Hepatocyte (in vitro differentiated cells): ENCODE measurements around the gene PRSS58.

ENCODE experiments used
- EZH2 ChIP-seq: fragments of 200-600 bp; sonication (generic); IDR thresholded peaks from 2 replicates; pipeline ENCODE4 v1.6.1; 2016; ENCODE audit warnings: antibody characterized with exemption, mild to moderate bottlenecking, borderline replicate concordance
- EZH2phosphoT487 ChIP-seq: fragments of 200-600 bp; sonication (generic); IDR thresholded peaks from one replicate; pipeline ENCODE4 v1.6.1; 2018; ENCODE audit warnings: antibody characterized with exemption, mild to moderate bottlenecking, low read depth, moderate library complexity; ENCODE audit not compliant: unreplicated experiment, severe bottlenecking
- TF ChIP-seq, protein P1 (sequence below): fragments of 200-600 bp; sonication (generic); IDR thresholded peaks from 2 replicates; pipeline ENCODE4 v1.5.1; 2016; ENCODE audit warnings: antibody characterized with exemption, mild to moderate bottlenecking; ENCODE audit not compliant: poor library complexity

DNA sequence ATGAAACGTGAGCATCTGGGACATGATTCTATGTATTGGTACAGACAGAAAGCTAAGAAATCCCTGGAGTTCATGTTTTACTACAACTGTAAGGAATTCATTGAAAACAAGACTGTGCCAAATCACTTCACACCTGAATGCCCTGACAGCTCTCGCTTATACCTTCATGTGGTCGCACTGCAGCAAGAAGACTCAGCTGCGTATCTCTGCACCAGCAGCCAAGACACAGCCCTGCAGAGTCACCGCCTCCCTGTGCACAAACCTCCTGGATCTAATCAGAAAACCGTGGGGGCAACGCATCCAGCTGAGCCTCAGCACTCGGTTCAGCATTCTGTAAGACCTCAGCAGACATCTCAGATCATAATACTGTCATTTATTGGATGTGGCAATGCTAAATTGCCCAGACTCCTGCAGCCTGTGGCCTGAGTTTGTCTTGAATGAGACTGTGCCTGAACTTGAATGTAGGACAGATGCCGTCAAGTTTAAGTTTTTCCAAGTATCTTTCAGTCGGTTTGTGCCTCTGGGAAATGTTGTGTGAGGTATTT, 41.5 kb upstream of the PRSS58 start:
- TF ChIP-seq, protein P1, sequence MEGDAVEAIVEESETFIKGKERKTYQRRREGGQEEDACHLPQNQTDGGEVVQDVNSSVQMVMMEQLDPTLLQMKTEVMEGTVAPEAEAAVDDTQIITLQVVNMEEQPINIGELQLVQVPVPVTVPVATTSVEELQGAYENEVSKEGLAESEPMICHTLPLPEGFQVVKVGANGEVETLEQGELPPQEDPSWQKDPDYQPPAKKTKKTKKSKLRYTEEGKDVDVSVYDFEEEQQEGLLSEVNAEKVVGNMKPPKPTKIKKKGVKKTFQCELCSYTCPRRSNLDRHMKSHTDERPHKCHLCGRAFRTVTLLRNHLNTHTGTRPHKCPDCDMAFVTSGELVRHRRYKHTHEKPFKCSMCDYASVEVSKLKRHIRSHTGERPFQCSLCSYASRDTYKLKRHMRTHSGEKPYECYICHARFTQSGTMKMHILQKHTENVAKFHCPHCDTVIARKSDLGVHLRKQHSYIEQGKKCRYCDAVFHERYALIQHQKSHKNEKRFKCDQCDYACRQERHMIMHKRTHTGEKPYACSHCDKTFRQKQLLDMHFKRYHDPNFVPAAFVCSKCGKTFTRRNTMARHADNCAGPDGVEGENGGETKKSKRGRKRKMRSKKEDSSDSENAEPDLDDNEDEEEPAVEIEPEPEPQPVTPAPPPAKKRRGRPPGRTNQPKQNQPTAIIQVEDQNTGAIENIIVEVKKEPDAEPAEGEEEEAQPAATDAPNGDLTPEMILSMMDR: no peak
- TF ChIP-seq EZH2 (no peak), EZH2phosphoT487 (no peak)
